Measurements from ENCODE around the gene PCCA.
"Not testable (repeated sequence)": the region's sequence is repeated elsewhere in the genome, so short reads cannot be mapped to it uniquely, and the experiment has no call there.

PCCA gene

GRCh38 chr13:100514788-100515409 lies 426.0 kb downstream of the PCCA start:
- peak; percentile 74 for DNase-seq

- no peak for DNase-seq
Measured at GRCh38 chr13:100515410-100515800, 426.5 kb downstream of the PCCA start.

GRCh38 chr13:100517135-100517534 lies 428.2 kb downstream of the PCCA start:
- DNase-seq, result no peak

GRCh38 chr13:100517728-100518127 lies 428.8 kb downstream of the PCCA start:
- no peak for DNase-seq

GRCh38 chr13:100518394-100519062 lies 429.6 kb downstream of the PCCA start:
- DNase-seq, result no peak

GRCh38 chr13:100519626-100520025 lies 430.7 kb downstream of the PCCA start:
- DNase-seq, result no peak

- DNase-seq, result no peak
Measured at GRCh38 chr13:100520936-100521850, 432.3 kb downstream of the PCCA start.

- no peak for DNase-seq
Measured at GRCh38 chr13:100521851-100522617, 433.1 kb downstream of the PCCA start.

GRCh38 chr13:100522618-100523309 lies 433.9 kb downstream of the PCCA start:
- no peak for DNase-seq

- no peak for DNase-seq
Measured at GRCh38 chr13:100523411-100523810, 434.5 kb downstream of the PCCA start.

GRCh38 chr13:100523981-100524386 lies 435.1 kb downstream of the PCCA start:
- no peak for DNase-seq

GRCh38 chr13:100524688-100525087 lies 435.8 kb downstream of the PCCA start:
- not testable (repeated sequence) for DNase-seq

- no peak for DNase-seq
Measured at GRCh38 chr13:100525453-100526317, 436.8 kb downstream of the PCCA start.

- DNase-seq, result no peak
Measured at GRCh38 chr13:100526318-100527000, 437.6 kb downstream of the PCCA start.

- no peak for DNase-seq
Measured at GRCh38 chr13:100527644-100528043, 438.8 kb downstream of the PCCA start.

- DNase-seq, result no peak
Measured at GRCh38 chr13:100528353-100528752, 439.5 kb downstream of the PCCA start.

- no peak for DNase-seq
Measured at GRCh38 chr13:100528820-100529219, 439.9 kb downstream of the PCCA start.

- DNase-seq, result no peak
Measured at GRCh38 chr13:100529666-100530377, 440.9 kb downstream of the PCCA start.

GRCh38 chr13:100530671-100531213 lies 441.8 kb downstream of the PCCA start:
- no peak for DNase-seq
